CD4-positive, alpha-beta T cell (primary cell): ENCODE measurements around the gene G3BP2. TPM values are rescaled to one million over a fixed set of nuclear protein-coding genes. Genes with fewer than 3 reads are reported as not detected.
"Not testable (repeated sequence)": the region's sequence is repeated elsewhere in the genome, so short reads cannot be mapped to it uniquely, and the experiment has no call there.

Experiments
- ATAC-seq: fragments of 200-7000 bp; cut with Tn5 transposase; one replicate; pipeline ENCODE4 v1.10.0; 2022; ENCODE audit warnings: mild to moderate bottlenecking; ENCODE audit not compliant: poor library complexity
- CTCF ChIA-PET: fragments of 350-600 bp; sonication (Branson Sonifier 250); formaldehyde crosslinking; loops from one replicate; lab custom pipeline; 2021; ENCODE audit warnings: antibody characterized with exemption, inconsistent platforms; lab: Charles Lee
- POLR2A ChIA-PET: fragments of 350-600 bp; sonication (Branson Sonifier 250); formaldehyde crosslinking; loops from one replicate; lab custom pipeline; 2021; ENCODE audit warnings: antibody characterized with exemption, inconsistent platforms; lab: Charles Lee
- DNase-seq, 14 experiments: peaks; one replicate each; pipeline ENCODE4 v3.0.0-alpha.2; 2013 to 2020; ENCODE audit warnings: mixed read lengths in 2 of 14
- H3K27ac ChIP-seq, 2 donors: one replicate each; pipeline versions ENCODE4 v1.5.1 to v1.7.0; 2013; ENCODE audit warnings: low read length in 2 of 2, low read depth in 1 of 2, mild to moderate bottlenecking in 1 of 2
- H3K27me3 ChIP-seq, 2 experiments: 1 replicate in 1 of 2; 2 replicates in 1 of 2; pipeline versions ENCODE4 v1.6.1 to v1.7.0; 2013; ENCODE audit warnings: low read length in 2 of 2, control low read depth in 1 of 2, mild to moderate bottlenecking in 1 of 2, moderate library complexity in 1 of 2; ENCODE audit not compliant: insufficient read depth in 2 of 2, control insufficient read depth in 1 of 2
- H3K36me3 ChIP-seq: one replicate; pipeline ENCODE4 v1.6.1; 2013; ENCODE audit warnings: low read length, control low read depth; ENCODE audit not compliant: insufficient read depth
- H3K4me1 ChIP-seq: one replicate; pipeline ENCODE4 v1.6.1; 2013; ENCODE audit warnings: low read length, control low read depth; ENCODE audit not compliant: insufficient read depth
- H3K4me3 ChIP-seq: one replicate; pipeline ENCODE4 v1.5.1; 2013; ENCODE audit warnings: mild to moderate bottlenecking, low read length, moderate library complexity
- H3K9me3 ChIP-seq, 2 experiments: 1 replicate in 1 of 2; 2 replicates in 1 of 2; pipeline versions ENCODE4 v1.6.1 to v1.7.0; 2013; ENCODE audit warnings: low read length in 2 of 2, mild to moderate bottlenecking in 2 of 2, control low read depth in 1 of 2, moderate library complexity in 1 of 2; ENCODE audit not compliant: control insufficient read depth in 1 of 2, insufficient read depth in 1 of 2
- H3K27ac Mint-ChIP-seq: one replicate; pipeline ENCODE4 v1.8.0; 2020; ENCODE audit warnings: mixed read lengths
- H3K27me3 Mint-ChIP-seq: one replicate; pipeline ENCODE4 v1.8.0; 2021; ENCODE audit warnings: mixed read lengths
- H3K36me3 Mint-ChIP-seq: one replicate; pipeline ENCODE4 v1.8.0; 2021; ENCODE audit warnings: low read depth, mixed read lengths
- H3K4me1 Mint-ChIP-seq: one replicate; pipeline ENCODE4 v1.8.0; 2021; ENCODE audit warnings: low read depth, mixed read lengths
- H3K4me3 Mint-ChIP-seq: one replicate; pipeline ENCODE4 v1.8.0; 2020; ENCODE audit warnings: mild to moderate bottlenecking, mixed read lengths
- H3K9me3 Mint-ChIP-seq: one replicate; pipeline ENCODE4 v1.8.0; 2020; ENCODE audit warnings: mixed read lengths
- CTCF ChIP-seq: fragments of 200-600 bp; IDR thresholded peaks from one replicate; pipeline ENCODE4 v1.8.0; 2022; ENCODE audit warnings: antibody characterized with exemption, mild to moderate bottlenecking
- intact Hi-C, 2 experiments: fragments of 100-400 bp; cut with DNase I in 1 of 2; cut with micrococcal nuclease in 1 of 2; formaldehyde crosslinking; loops; one replicate each; pipeline versions ENCODE4 v1.15.1 to v1.9.0; 2023 to 2025; cut with DNase I, micrococcal nuclease
- total RNA-seq, 174 experiments: library from RNA in 2 of 174; stranded (reverse) in 2 of 174; gene quantifications; one replicate each; pipeline ENCODE4 v1.2.3 and lab custom pipeline; 2021 to 2026

The G3BP2 gene
- total RNA-seq, 2 experiments from 2014 or later = 319 to 322 TPM

DNA sequence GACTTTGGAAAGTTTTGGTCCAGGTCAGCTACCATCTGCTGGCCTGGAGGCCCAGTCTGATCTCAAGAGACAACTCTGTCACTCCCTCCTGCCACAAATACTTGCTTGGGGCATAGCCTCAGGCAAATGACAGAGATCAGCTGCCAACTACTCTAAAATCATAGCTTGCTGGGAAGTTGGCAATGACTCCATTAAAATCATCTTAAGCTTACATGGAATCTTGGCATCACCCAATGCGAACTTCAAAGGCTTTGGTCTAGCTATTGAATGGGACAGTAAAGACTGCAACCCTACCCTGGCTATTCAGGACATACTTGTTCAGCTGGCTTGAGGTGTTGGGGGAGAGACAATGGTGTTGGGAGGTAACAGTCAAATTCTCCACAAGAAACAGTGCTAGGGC is 44.2 kb upstream of the G3BP2 start:
- Mint-ChIP-seq H3K9me3 (no peaks in the 10 kb centered on the region), H3K4me1 (peaks cover 9% of the 10 kb centered on the region), H3K36me3 (peaks cover 5% of the 10 kb centered on the region), H3K4me3 (no peak overlapping the region), H3K27me3 (no peaks in the 10 kb centered on the region), H3K27ac (no peak overlapping the region)
- intact Hi-C loops = no loop called here
- Histone ChIP-seq H3K27ac (no peak overlapping the region), H3K4me1 (peaks cover 2% of the 10 kb centered on the region), H3K36me3 (peaks cover 4% of the 10 kb centered on the region), H3K27me3 (no peaks in the 10 kb centered on the region), H3K9me3 (no peaks in the 10 kb centered on the region), H3K4me3 (no peak overlapping the region)
- no peak for ATAC-seq
- CTCF ChIA-PET = no interaction called here
- no peak for TF ChIP-seq CTCF
- DNase-seq = no peak
- POLR2A ChIA-PET = no interaction called here

DNA sequence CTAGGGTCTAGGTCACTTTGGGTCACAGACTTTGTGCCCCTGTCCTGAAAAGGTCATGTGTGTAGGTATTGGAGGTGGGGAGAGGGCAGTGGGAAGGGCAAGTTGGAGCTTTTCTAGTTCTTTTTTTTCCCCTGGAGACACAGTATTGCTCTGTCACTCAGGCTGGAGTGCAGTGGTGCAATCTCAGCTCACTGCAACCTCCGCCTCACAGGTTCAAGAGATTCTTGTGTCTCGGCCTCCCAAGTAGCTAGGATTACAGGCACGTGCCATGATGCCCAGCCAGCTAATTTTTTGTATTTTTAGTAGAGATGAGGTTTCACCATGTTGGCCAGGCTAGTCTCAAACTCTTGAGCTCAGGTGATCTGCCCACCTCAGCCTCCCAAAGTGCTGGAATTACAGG is 42.8 kb upstream of the G3BP2 start:
- H3K4me3 Mint-ChIP-seq, CTCF ChIA-PET, H3K27me3 ChIP-seq, DNase-seq, H3K27me3 Mint-ChIP-seq, POLR2A ChIA-PET, H3K4me3 ChIP-seq, H3K4me1 Mint-ChIP-seq, H3K36me3 ChIP-seq, H3K9me3 ChIP-seq, H3K9me3 Mint-ChIP-seq, H3K4me1 ChIP-seq, H3K27ac Mint-ChIP-seq, intact Hi-C loops, H3K27ac ChIP-seq, ATAC-seq, H3K36me3 Mint-ChIP-seq: not testable (repeated sequence)

DNA sequence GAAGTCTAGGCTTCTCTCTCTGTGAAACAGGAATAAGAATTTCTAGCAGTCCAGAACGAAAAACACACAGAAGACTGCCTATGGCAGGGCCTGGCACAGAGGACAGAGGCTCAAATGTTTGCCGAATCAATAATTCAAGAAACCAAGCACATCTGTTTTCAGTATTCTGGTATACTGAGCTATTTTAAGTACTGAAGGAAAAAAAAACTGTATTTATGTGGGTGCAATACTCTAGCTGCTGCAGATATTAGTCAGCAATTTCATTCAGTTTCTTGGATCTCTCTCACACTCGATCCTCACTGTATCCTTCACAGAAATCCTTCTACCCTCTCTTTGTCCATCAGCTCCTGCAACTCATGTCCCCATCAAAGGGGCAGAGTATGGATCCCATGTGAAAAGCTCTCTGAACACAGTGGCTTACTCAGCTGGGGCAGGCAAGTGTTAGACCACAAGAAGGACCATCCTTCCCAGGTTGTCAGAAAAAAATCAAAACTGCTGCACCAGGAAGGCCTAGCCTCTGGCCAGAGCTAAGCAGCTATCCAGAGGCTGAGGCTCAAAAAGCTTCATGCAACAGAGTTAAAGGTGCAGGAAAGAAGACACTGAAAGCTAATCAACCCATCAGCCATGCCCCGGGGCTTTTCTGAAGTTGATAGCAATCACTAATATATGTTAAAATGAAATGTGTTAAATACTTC is 42.0 kb upstream of the G3BP2 start:
- no peak overlapping the region for H3K27ac Mint-ChIP-seq
- DNase-seq (no peak), ATAC-seq (no peak)
- Histone ChIP-seq H3K9me3 (no peaks in the 10 kb centered on the region), H3K36me3 (peaks cover 4% of the 10 kb centered on the region), H3K4me3 (no peak overlapping the region), H3K27ac (no peak overlapping the region), H3K27me3 (no peaks in the 10 kb centered on the region), H3K4me1 (no peaks in the 10 kb centered on the region)
- POLR2A ChIA-PET = interaction anchor here (0.8 kb wide), 1 partner anchor 9 kb away, joined by 4 read pairs; the partner anchor contains the start of gene USO1
- CTCF ChIA-PET = no interaction called here
- intact Hi-C loops = no loop called here
- no peaks in the 10 kb centered on the region for H3K27me3 Mint-ChIP-seq
- H3K4me3 Mint-ChIP-seq = no peak overlapping the region
- no peak for TF ChIP-seq CTCF
- no peaks in the 10 kb centered on the region for H3K4me1 Mint-ChIP-seq
- no peaks in the 10 kb centered on the region for H3K9me3 Mint-ChIP-seq
- H3K36me3 Mint-ChIP-seq = peaks cover 5% of the 10 kb centered on the region

DNA sequence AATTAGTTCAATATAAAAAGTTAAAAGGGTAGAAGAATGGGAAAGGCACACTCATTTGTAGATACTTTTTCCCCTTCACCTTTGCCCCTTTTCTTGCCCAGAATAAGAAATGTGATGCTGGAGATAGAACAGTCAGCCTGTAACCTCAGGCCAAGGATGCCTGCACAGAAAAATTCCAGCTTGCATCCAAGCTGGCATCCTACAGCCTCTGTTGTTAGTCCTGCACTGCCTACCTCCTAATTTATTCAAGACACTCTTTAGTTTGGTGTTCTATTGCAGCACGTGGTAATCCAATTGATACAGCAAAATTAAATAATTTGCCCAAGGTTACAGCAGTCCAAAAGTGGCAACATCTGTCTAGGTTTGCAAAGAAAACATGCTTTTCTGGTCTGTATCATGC is 41.5 kb upstream of the G3BP2 start:
- H3K9me3 ChIP-seq = no peaks in the 10 kb centered on the region
- H3K4me3 ChIP-seq = no peak overlapping the region
- H3K27ac ChIP-seq = no peak overlapping the region
- no peak for ATAC-seq
- no peaks in the 10 kb centered on the region for H3K9me3 Mint-ChIP-seq
- no peaks in the 10 kb centered on the region for H3K4me1 Mint-ChIP-seq
- CTCF ChIA-PET = no interaction called here
- peaks cover 5% of the 10 kb centered on the region for H3K36me3 Mint-ChIP-seq
- no peaks in the 10 kb centered on the region for H3K27me3 Mint-ChIP-seq
- intact Hi-C loops = no loop called here
- no peaks in the 10 kb centered on the region for H3K4me1 ChIP-seq
- H3K4me3 Mint-ChIP-seq = no peak overlapping the region
- H3K27me3 ChIP-seq = no peaks in the 10 kb centered on the region
- no peak overlapping the region for H3K27ac Mint-ChIP-seq
- peaks cover 4% of the 10 kb centered on the region for H3K36me3 ChIP-seq
- TF ChIP-seq CTCF = no peak
- no peak for DNase-seq
- POLR2A ChIA-PET = interaction anchor here (0.8 kb wide), 1 partner anchor 9 kb away, joined by 4 read pairs; the partner anchor contains the start of gene USO1
